Muscle layer of colon (tissue), 2 donors: ENCODE results near the gene RGL1.

Experiments
- H3K27ac ChIP-seq: one replicate; pipeline ENCODE4 v1.7.0; 2013; ENCODE audit warnings: low read depth, mild to moderate bottlenecking, low read length, moderate library complexity
- H3K27me3 ChIP-seq, 2 donors: one replicate each; pipeline ENCODE4 v1.7.0; 2013; ENCODE audit warnings: low read length in 2 of 2, mild to moderate bottlenecking in 2 of 2; ENCODE audit not compliant: insufficient read depth in 2 of 2, control insufficient read depth in 1 of 2
- H3K36me3 ChIP-seq: one replicate; pipeline ENCODE4 v1.7.0; 2013; ENCODE audit warnings: mild to moderate bottlenecking, low read length; ENCODE audit not compliant: insufficient read depth
- H3K4me1 ChIP-seq: one replicate; pipeline ENCODE4 v1.7.0; 2013; ENCODE audit warnings: mild to moderate bottlenecking, low read length; ENCODE audit not compliant: insufficient read depth
- H3K4me3 ChIP-seq, 2 donors: one replicate each; pipeline ENCODE4 v1.7.0; 2013; ENCODE audit warnings: low read length in 2 of 2, low read depth in 1 of 2, mild to moderate bottlenecking in 1 of 2, moderate library complexity in 1 of 2
- H3K9ac ChIP-seq: one replicate; pipeline ENCODE4 v1.7.0; 2013; ENCODE audit warnings: low read length
- H3K9me3 ChIP-seq: one replicate; pipeline ENCODE4 v1.7.0; 2013; ENCODE audit warnings: mild to moderate bottlenecking, low read length
- donor health status: abdominal sarcoma.
- donor health status: Adenocarcinoma of cecum.

RGL1 gene

DNA sequence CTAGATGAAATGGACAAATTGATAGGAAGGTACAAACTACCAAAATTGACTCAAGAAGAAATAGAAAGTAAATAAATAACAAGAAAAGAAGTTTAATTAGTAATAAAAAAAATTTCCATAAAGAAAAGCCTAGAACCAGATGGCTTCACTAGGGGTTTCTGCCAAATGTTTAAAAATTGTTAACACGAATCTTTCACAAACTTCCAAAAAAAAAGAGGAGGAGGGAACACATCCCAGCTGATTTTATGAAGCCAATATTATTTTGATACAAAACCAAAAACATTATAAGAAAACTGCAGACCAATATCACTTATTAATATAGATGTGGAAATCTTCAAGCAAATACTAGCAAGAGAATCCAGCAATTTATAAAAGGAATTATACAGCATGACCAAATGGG lies 143.1 kb downstream of the RGL1 start:
- peaks cover 12% of the 10 kb centered on the region for H3K4me1 ChIP-seq
- H3K27ac ChIP-seq: no peak overlapping the region
- H3K9me3 ChIP-seq: no peaks in the 10 kb centered on the region
- no peaks in the 10 kb centered on the region for H3K27me3 ChIP-seq
- no peak overlapping the region for H3K4me3 ChIP-seq
- no peak overlapping the region for H3K9ac ChIP-seq
- H3K36me3 ChIP-seq: peaks cover 5% of the 10 kb centered on the region

DNA sequence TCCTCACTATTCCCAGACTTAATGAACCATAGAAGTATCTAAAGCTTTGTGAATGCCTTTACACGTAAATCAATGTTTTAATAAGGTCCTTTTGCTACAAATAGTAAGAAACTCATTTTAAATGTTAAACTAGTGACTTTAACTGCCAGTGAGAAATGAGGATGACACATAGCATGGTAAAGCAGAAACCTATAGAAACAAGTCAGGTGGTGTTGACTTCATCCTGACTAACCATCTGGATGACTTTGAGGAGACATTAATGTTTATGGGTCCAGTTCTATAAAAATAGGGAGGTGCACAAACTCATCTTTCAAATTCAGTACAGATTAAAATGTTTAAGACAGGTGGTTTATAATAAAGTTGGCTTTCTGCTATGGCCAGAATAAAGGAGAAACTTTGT lies 147.2 kb downstream of the RGL1 start:
- Histone ChIP-seq H3K4me1 (peaks cover 20% of the 10 kb centered on the region), H3K27ac (no peak overlapping the region), H3K36me3 (no peaks in the 10 kb centered on the region), H3K9ac (no peak overlapping the region), H3K27me3 (no peaks in the 10 kb centered on the region), H3K4me3 (no peak overlapping the region), H3K9me3 (no peaks in the 10 kb centered on the region)

DNA sequence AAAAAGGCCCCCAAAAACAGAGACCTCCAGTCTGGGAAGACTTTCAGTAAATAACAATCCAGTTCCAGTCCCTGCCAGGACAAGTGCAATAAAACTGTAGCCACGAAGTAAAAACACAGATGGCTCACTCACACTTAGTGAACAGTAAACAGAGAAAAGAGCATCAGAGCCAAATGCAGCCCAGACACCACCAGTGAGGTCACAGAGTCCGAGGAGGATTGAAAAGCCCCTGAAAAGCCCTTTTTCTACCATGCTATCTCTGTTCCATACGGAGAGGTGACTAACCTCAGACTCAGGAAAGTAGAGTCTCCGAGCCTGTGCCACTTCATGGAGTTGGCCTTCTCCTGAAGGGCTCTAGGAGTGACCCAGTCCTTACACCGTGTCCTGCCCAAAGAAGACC lies 148.1 kb downstream of the RGL1 start:
- Histone ChIP-seq H3K27me3 (no peaks in the 10 kb centered on the region), H3K4me1 (peaks cover 20% of the 10 kb centered on the region), H3K27ac (no peak overlapping the region), H3K9ac (no peak overlapping the region), H3K36me3 (no peaks in the 10 kb centered on the region), H3K9me3 (no peaks in the 10 kb centered on the region), H3K4me3 (no peak overlapping the region)

DNA sequence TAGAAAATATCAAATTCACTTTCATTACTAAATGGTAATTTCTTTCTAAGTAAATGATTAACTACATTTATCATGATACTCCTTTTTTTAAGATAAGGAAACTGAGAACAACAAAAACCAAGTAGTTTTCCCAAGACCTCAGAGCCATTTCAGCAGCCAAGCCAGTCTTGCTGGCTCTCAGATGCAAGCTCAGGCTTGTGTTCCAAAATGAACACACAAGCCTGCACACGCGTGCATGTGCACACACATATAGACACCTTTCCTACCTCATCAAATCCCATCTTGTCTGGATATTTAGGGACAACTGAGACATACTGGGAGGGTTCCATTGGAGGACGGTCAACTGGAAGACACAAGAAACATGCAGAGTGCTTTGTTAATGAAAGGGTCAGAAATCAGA lies 149.6 kb downstream of the RGL1 start:
- Histone ChIP-seq H3K27me3 (no peaks in the 10 kb centered on the region), H3K9ac (no peak overlapping the region), H3K9me3 (no peaks in the 10 kb centered on the region), H3K27ac (no peak overlapping the region), H3K4me1 (peaks cover 20% of the 10 kb centered on the region), H3K36me3 (no peaks in the 10 kb centered on the region), H3K4me3 (no peak overlapping the region)

DNA sequence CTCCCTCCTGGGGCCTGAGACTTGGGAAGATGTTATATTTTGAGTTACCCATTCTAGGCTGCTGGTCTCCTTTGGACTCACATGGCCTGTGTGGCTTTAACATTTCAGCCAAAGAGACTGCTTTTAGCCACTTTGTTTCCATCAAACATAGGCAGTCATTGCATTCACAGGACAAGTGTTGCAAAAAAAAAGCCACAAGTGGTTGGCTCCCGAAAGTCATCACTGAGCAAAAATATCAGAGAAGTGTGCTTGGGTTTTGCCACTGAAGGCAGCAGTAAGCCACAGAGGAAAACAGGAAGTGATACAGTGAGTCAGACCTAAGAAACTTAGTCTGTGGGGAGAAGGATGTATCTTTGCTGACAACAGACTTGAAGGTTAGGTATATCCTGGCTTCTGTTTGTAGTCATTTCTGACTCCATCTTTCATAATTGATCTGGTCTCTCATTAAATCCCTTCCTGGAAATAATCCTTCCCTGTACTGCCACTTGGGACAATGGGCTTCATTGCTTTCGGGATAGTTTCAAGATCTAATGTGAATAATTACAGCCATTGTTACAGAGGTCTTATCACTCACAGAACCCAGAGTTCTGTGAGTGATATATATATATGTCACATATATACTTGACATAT lies 151.8 kb downstream of the RGL1 start:
- H3K9ac ChIP-seq: no peak overlapping the region
- peaks cover 20% of the 10 kb centered on the region for H3K4me1 ChIP-seq
- H3K27me3 ChIP-seq: no peaks in the 10 kb centered on the region
- no peak overlapping the region for H3K4me3 ChIP-seq
- no peak overlapping the region for H3K27ac ChIP-seq
- no peaks in the 10 kb centered on the region for H3K9me3 ChIP-seq
- no peaks in the 10 kb centered on the region for H3K36me3 ChIP-seq

DNA sequence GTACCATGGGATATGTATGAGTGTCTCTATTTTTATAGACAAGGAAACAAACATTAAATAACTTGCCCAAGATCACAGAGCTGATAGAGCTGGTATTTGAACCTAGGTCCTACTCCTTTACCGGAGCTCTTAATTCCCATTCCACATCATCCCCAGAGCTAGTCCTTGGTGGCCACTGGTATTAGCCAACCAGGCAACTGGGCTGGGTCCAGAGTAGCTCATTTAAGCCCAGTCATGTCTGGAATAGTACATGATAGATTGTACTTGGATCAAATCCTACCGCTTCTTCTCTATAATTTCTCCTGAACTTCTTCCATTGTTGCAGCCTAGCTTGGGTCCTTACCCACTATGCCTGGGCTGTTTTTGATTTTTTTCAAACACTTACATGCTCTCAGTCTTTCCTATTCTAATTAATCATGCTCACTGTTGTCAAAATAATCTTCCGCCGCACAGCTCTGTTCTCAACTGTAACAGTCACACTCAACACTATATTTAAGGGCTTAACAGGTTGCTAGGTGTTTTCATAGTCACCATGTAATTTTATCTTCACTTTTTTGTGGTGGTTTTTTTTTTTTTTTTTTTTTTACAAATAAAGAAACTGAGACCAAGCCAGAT lies 152.4 kb downstream of the RGL1 start:
- no peak overlapping the region for H3K9ac ChIP-seq
- no peaks in the 10 kb centered on the region for H3K36me3 ChIP-seq
- no peaks in the 10 kb centered on the region for H3K9me3 ChIP-seq
- no peak overlapping the region for H3K4me3 ChIP-seq
- H3K27ac ChIP-seq: no peak overlapping the region
- no peaks in the 10 kb centered on the region for H3K27me3 ChIP-seq
- H3K4me1 ChIP-seq: peaks cover 15% of the 10 kb centered on the region

DNA sequence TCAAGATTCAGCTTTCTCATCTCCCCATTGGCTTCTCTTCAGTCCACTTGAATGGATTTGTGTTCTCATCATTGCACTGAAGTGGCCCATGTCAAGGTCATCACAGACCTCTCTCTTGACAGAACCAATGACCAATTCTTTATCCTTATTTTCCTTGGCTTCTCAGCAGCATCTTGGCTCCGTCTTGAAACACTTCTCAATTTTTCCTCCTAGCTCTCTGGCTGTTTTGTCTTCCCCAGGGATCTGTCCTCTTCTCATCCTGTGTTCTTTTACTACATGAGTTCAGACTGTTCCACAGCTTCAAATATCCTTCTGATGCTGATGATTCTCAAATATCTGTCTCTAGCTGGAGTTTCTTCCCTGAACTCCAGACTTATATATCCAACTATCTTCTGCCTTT lies 154.0 kb downstream of the RGL1 start:
- Histone ChIP-seq H3K27me3 (no peaks in the 10 kb centered on the region), H3K36me3 (no peaks in the 10 kb centered on the region), H3K9ac (no peak overlapping the region), H3K9me3 (no peaks in the 10 kb centered on the region), H3K4me1 (no peaks in the 10 kb centered on the region), H3K27ac (no peak overlapping the region), H3K4me3 (no peak overlapping the region)

DNA sequence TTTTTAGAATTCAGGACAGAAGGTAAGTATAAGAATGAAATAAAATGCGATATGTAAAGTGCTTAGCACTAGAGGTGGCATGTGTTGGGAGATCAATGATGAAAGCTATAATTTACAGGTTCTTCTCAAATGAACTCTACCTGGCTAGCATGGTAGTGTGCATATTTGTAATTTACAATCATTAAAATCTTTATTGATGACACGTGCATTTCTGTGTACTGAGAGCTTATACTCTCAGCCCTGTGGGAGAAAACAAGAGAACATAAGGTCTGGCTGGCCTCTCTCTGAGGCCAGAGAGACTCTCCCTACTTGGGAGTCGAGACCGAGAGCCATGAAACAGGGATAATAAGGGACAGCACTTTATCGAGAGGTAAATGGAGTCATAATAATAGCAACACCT lies 156.2 kb downstream of the RGL1 start:
- H3K4me3 ChIP-seq: no peak overlapping the region
- H3K9me3 ChIP-seq: no peaks in the 10 kb centered on the region
- no peak overlapping the region for H3K9ac ChIP-seq
- H3K4me1 ChIP-seq: no peaks in the 10 kb centered on the region
- no peaks in the 10 kb centered on the region for H3K36me3 ChIP-seq
- no peak overlapping the region for H3K27ac ChIP-seq
- H3K27me3 ChIP-seq: no peaks in the 10 kb centered on the region

DNA sequence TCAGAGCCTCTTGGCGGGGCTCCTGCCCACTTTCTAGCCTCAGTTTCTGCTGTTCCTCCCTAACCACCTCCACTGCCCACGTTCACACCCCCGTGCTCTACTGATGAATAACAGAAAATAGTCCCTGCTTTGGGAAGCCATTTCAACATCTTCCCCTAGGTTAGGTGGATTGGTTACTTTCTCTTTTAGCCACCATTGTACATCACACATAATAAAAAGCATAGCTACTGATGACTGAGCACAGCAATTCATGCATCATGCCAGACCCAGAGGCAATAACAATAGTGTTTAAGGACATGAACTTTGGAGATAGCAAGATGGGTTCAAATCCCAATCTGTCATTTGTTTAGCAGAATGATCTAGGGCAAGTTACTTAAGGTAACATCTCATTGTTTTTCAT lies 158.0 kb downstream of the RGL1 start:
- no peak overlapping the region for H3K4me3 ChIP-seq
- H3K27me3 ChIP-seq: no peaks in the 10 kb centered on the region
- no peaks in the 10 kb centered on the region for H3K4me1 ChIP-seq
- no peaks in the 10 kb centered on the region for H3K36me3 ChIP-seq
- H3K9ac ChIP-seq: no peak overlapping the region
- no peak overlapping the region for H3K27ac ChIP-seq
- H3K9me3 ChIP-seq: no peaks in the 10 kb centered on the region

DNA sequence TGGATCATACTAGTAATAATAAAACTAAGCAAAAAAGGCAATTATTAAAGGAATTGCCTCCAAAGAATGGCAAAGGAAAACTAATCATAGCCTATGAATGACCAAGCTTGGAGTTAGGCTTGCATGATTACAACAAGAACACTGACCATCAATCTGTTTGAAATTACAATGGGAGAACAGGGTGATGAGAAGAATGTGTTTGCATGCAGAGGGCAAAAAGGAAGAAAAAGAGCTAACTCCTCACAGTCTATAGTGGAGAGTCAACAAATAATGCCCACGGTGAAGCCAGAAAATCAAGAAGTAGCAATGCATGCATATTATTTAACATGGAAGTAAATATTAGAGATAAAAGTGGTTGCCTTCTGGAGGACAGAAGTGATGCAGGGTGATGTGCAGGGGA lies 160.8 kb downstream of the RGL1 start:
- no peak overlapping the region for H3K27ac ChIP-seq
- H3K9ac ChIP-seq: no peak overlapping the region
- no peaks in the 10 kb centered on the region for H3K9me3 ChIP-seq
- H3K4me3 ChIP-seq: no peak overlapping the region
- peaks cover 9% of the 10 kb centered on the region for H3K36me3 ChIP-seq
- no peaks in the 10 kb centered on the region for H3K27me3 ChIP-seq
- no peaks in the 10 kb centered on the region for H3K4me1 ChIP-seq

DNA sequence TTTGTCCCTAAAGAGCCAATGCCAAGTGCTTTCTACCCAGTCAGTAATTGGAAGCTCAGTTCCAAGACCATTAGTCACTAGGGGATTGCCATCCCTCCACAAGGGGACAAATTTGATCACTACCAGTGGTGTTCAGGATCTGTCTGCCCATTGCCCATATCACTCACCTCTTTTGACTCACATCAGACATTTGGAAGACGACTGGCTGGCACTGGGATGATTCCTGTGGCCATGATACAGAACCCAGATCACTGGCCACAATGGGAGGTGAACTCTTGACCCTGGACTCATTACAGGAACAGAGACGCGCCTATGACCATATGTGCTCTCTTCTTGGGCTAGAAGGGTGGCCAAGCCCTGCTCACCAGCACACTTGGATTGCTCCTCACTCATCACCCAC lies 161.6 kb downstream of the RGL1 start:
- no peak overlapping the region for H3K9ac ChIP-seq
- H3K4me3 ChIP-seq: no peak overlapping the region
- H3K27ac ChIP-seq: no peak overlapping the region
- H3K9me3 ChIP-seq: no peaks in the 10 kb centered on the region
- H3K36me3 ChIP-seq: peaks cover 9% of the 10 kb centered on the region
- H3K27me3 ChIP-seq: no peaks in the 10 kb centered on the region
- peaks cover 3% of the 10 kb centered on the region for H3K4me1 ChIP-seq

DNA sequence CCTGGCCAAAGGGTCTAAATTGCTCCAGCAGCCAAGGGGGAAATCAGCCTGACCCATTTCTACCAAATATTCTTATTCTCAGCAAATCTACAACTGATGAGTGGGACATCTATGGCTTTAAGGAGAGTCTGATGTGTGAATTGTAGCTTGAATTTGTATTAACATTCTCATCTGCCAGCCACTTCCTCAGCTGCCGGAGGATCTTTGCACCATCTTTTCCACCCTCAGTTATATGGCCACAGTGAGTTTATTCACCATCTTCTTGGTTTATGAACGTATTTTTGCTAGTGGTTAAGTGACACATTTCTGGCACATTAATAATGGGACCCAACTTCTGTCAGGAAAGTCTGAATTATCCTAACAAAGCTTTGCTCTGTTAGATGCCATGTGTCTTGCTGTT lies 163.0 kb downstream of the RGL1 start:
- Histone ChIP-seq H3K9ac (no peak overlapping the region), H3K4me3 (no peak overlapping the region), H3K9me3 (no peaks in the 10 kb centered on the region), H3K27ac (no peak overlapping the region), H3K36me3 (peaks cover 9% of the 10 kb centered on the region), H3K4me1 (peaks cover 4% of the 10 kb centered on the region), H3K27me3 (no peaks in the 10 kb centered on the region)
